ENCODE data around the gene KLF6. TPM values are rescaled to one million over a fixed set of nuclear protein-coding genes. Genes with fewer than 3 reads are reported as not detected.

KLF6 gene
- total and polyA plus RNA-seq, 2 donors (not counting 1 experiment from before 2014, with no cell fraction given): 175 to 921 TPM

DNA sequence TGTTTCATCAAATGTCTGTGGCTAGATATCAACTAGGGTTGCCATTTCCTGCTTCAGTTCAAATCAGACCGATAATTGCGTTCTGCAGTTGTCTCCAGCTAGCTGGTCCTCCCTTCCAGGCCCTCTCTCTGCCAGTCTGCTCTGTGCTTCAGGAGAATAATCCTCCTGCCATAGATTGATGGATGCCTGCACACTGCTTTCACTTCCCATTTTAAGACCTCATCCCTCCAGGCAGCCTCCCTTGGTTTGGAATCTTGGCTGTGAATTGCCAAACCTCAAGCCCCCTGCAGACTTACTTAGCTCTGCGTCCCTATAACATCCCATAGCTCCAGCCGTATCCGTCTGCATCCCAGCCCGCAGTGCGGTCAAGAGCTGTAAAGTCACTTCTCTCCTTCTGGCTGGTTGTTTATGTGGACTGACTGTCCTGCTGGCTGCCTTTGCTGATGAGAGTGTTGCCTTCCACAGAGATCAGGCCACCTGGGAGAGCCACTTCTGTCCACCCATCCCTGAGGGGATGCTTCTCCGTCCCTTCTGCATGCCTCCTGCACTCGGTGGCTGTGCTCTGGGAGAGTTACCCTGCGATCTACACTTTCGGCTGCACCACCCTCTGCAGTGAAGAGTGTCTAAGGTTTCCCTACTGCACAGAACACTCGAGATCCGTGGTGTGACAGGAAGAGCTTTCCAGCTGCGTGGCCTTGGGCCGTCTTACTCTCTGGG lies 22.4 kb upstream of the KLF6 start:
- no peak overlapping the region for H2AFZ ChIP-seq (ENCODE audit: insufficient read depth, low read depth, low read length, poor library complexity, severe bottlenecking)
- H3K79me2 ChIP-seq (ENCODE audit: control insufficient read depth, insufficient read depth, low read length): no peaks in the 10 kb centered on the region
- H3K4me2 ChIP-seq (replicated peaks; ENCODE audit: low read depth, low read length, poor library complexity, severe bottlenecking): no peak overlapping the region
- 86% methylated on average over 9 of the region's 15 CpGs for WGBS (ENCODE audit: insufficient coverage)
- peak; percentile 40 for DNase-seq
- CTCF ChIA-PET: no interaction called here
- H3K27me3 ChIP-seq (replicated peaks in 1 of 4; ENCODE audit: control extremely low read depth in 1 of 4, control insufficient read depth in 3 of 4, insufficient read depth in 4 of 4, low read length in 3 of 4): no peaks in the 10 kb centered on the region
- Mint-ChIP-seq H3K27ac (peak overlapping the region; percentile 97), H3K27me3 (no peaks in the 10 kb centered on the region), H3K4me3 (peak overlapping the region; percentile 7), H3K4me1 (peaks cover 71% of the 10 kb centered on the region), H3K9me3 (ENCODE audit: insufficient read depth) (no peaks in the 10 kb centered on the region)
- H3K36me3 ChIP-seq (replicated peaks in 1 of 2; ENCODE audit: control extremely low read depth in 1 of 2, control insufficient read depth in 1 of 2, extremely low read depth in 1 of 2, insufficient read depth in 2 of 2, low read length in 1 of 2): no peaks in the 10 kb centered on the region
- no peak overlapping the region for H3K4me3 ChIP-seq (ENCODE audit: control extremely low read depth in 1 of 5, extremely low read depth in 1 of 5, insufficient read depth in 1 of 5, low read depth in 2 of 5, low read length in 4 of 5)
- H3K9me3 ChIP-seq (ENCODE audit: control extremely low read depth in 1 of 3, control insufficient read depth in 2 of 3, insufficient read depth in 1 of 3, low read length in 2 of 3): no peaks in the 10 kb centered on the region
- H3K4me1 ChIP-seq (ENCODE audit: control insufficient read depth in 2 of 2, insufficient read depth in 2 of 2, low read length in 2 of 2): peaks cover 61 to 62% of the 10 kb centered on the region in 2 donors
- H3K27ac ChIP-seq (ENCODE audit: low read length in 2 of 2): no peak overlapping the region
- H3K9ac ChIP-seq (ENCODE audit: low read length): no peak overlapping the region
- H4K20me1 ChIP-seq (ENCODE audit: control insufficient read depth, insufficient read depth, low read length, poor library complexity, severe bottlenecking): no peaks in the 10 kb centered on the region
- intact Hi-C loops (cut with micrococcal nuclease): loop anchor here (5.0 kb wide), 1 partner anchor 705 kb away; no protein-coding TSS in a partner anchor
- POLR2A ChIA-PET: interaction anchor here (1.4 to 3.6 kb wide), 2 partner anchors 23 to 68 kb away, joined by 3 to 40 read pairs; partner anchors contain the start of gene KLF6
- TF ChIP-seq CTCF (IDR thresholded peaks at IDR 0.05) (no peak), EZH2 (IDR thresholded peaks at IDR 0.05; ENCODE audit: borderline replicate concordance, insufficient read depth, low read depth, low read length, poor library complexity, severe bottlenecking) (no peak)
- ATAC-seq (ENCODE audit: low read depth): no peak

DNA sequence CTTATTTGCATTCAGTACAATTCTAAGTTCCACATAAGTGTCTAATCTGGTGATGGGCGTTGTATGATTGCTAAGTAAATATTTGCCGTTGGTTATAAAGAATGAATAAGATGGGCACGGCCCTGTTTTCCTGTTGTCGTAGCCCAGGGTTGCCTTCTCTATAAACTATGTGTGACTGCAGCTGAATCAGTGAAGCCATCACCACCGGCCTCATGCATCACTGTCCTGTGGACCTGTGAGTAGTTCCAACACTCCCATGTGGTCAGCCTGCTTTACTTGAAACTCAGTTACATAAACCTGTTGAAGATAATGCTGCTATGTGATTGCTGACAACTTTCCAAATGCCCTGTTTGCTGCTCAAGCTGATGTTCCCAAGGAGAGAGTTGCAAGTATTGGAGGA lies 21.6 kb upstream of the KLF6 start:
- Histone ChIP-seq H3K79me2 (ENCODE audit: control insufficient read depth, insufficient read depth, low read length) (no peaks in the 10 kb centered on the region), H3K36me3 (replicated peaks in 1 of 2; ENCODE audit: control extremely low read depth in 1 of 2, control insufficient read depth in 1 of 2, extremely low read depth in 1 of 2, insufficient read depth in 2 of 2, low read length in 1 of 2) (no peaks in the 10 kb centered on the region), H2AFZ (ENCODE audit: insufficient read depth, low read depth, low read length, poor library complexity, severe bottlenecking) (no peak overlapping the region), H4K20me1 (ENCODE audit: control insufficient read depth, insufficient read depth, low read length, poor library complexity, severe bottlenecking) (no peaks in the 10 kb centered on the region), H3K9me3 (ENCODE audit: control extremely low read depth in 1 of 3, control insufficient read depth in 2 of 3, insufficient read depth in 1 of 3, low read length in 2 of 3) (no peaks in the 10 kb centered on the region), H3K27ac (ENCODE audit: low read length in 2 of 2) (peak overlapping the region; percentile 4 to 84), H3K4me2 (replicated peaks; ENCODE audit: low read depth, low read length, poor library complexity, severe bottlenecking) (no peak overlapping the region), H3K4me3 (ENCODE audit: control extremely low read depth in 1 of 5, extremely low read depth in 1 of 5, insufficient read depth in 1 of 5, low read depth in 2 of 5, low read length in 4 of 5) (no peak overlapping the region), H3K27me3 (replicated peaks in 1 of 4; ENCODE audit: control extremely low read depth in 1 of 4, control insufficient read depth in 3 of 4, insufficient read depth in 4 of 4, low read length in 3 of 4) (no peaks in the 10 kb centered on the region), H3K4me1 (ENCODE audit: control insufficient read depth in 2 of 2, insufficient read depth in 2 of 2, low read length in 2 of 2) (peaks cover 55 to 56% of the 10 kb centered on the region in 2 donors), H3K9ac (ENCODE audit: low read length) (no peak overlapping the region)
- Mint-ChIP-seq H3K4me1 (peaks cover 65% of the 10 kb centered on the region), H3K4me3 (peak overlapping the region; percentile 74), H3K27me3 (no peaks in the 10 kb centered on the region), H3K9me3 (ENCODE audit: insufficient read depth) (no peaks in the 10 kb centered on the region), H3K27ac (peak overlapping the region; percentile 97)
- ATAC-seq (ENCODE audit: low read depth): no peak
- DNase-seq: no peak
- ChIA-PET CTCF (no interaction called here), POLR2A (interaction anchor here (1.4 to 3.6 kb wide), 2 partner anchors 22 to 68 kb away, joined by 3 to 40 read pairs; partner anchors contain the start of gene KLF6)
- WGBS (ENCODE audit: insufficient coverage): 78% methylated on average over 3 of the region's 5 CpGs
- intact Hi-C loops (cut with micrococcal nuclease): loop anchor here (1.0 to 5.0 kb wide), 3 partner anchors 46 to 706 kb away; no protein-coding TSS in a partner anchor
- TF ChIP-seq EZH2 (IDR thresholded peaks at IDR 0.05; ENCODE audit: borderline replicate concordance, insufficient read depth, low read depth, low read length, poor library complexity, severe bottlenecking) (no peak), CTCF (IDR thresholded peaks at IDR 0.05) (no peak)
